ENCODE results near the gene USP19. TPM values are rescaled to one million over a fixed set of nuclear protein-coding genes. Genes with fewer than 3 reads are reported as not detected.

USP19 gene
- total RNA-seq (2022) (44.3 and 51.0 TPM in 2 replicates), Bru-seq, nascent RNA (percentile 59 among the genes with signal in this experiment), BruChase-seq, experiment 1, labeled RNA remaining after a 6-hour chase (percentile 78 among the genes with signal in this experiment), BruChase-seq, experiment 2, labeled RNA remaining after a 2-hour chase (percentile 80 among the genes with signal in this experiment)
- long read RNA-seq, full-length matches to known transcripts, result 2 of 32 reads
- long read RNA-seq, partial matches to known transcripts, result 7 of 32 reads
- long read RNA-seq, other reads (novel, unspliced or antisense), result 23 of 32 reads

GRCh38 chr3:49120438-49121131 lies at the start of gene USP19:
Gene USP19 (minus strand): TSS chr3:49120823. CDS start chr3:49119145, 1,678 bp downstream.
- peak; percentile 91 for DNase-seq
- BruUV-seq (replicated peaks), result no TSS peak
- intact Hi-C loops (cut with micrococcal nuclease; ENCODE audit: unreplicated experiment), result no loop called here
- peaks cover 51% of the 10 kb centered on the region for H3K36me3 Mint-ChIP-seq (ENCODE audit: insufficient read depth, unreplicated experiment)
- peak within 1 kb of the TSS; percentile 39 for H3K27ac Mint-ChIP-seq (ENCODE audit: unreplicated experiment)
- no peak for TF ChIP-seq CTCF (IDR thresholded peaks at IDR 0.05; ENCODE audit: unreplicated experiment)
- CTCF ChIA-PET, result interaction anchor here (0.6 to 0.8 kb wide), 3 partner anchors 13 to 159 kb away, joined by 3 to 4 read pairs (median 3); no protein-coding TSS in a partner anchor
- H3K9me3 Mint-ChIP-seq (ENCODE audit: low read depth, unreplicated experiment), result no peaks in the 10 kb centered on the region
- no peaks in the 10 kb centered on the region for H3K27me3 Mint-ChIP-seq (ENCODE audit: unreplicated experiment)
- H3K4me1 Mint-ChIP-seq (ENCODE audit: low read depth, unreplicated experiment), result peaks cover 7% of the 10 kb centered on the region
- H3K4me3 Mint-ChIP-seq (ENCODE audit: low read depth, unreplicated experiment), result peak within 1 kb of the TSS; percentile 73

GRCh38 chr3:49166752-49167556 lies 46.3 kb upstream of the USP19 start:
- Mint-ChIP-seq H3K4me1 (ENCODE audit: low read depth, unreplicated experiment) (peaks cover 12% of the 10 kb centered on the region), H3K4me3 (ENCODE audit: low read depth, unreplicated experiment) (peak overlapping the region; percentile 83), H3K27me3 (ENCODE audit: unreplicated experiment) (no peaks in the 10 kb centered on the region), H3K9me3 (ENCODE audit: low read depth, unreplicated experiment) (no peaks in the 10 kb centered on the region), H3K27ac (ENCODE audit: unreplicated experiment) (no peak overlapping the region), H3K36me3 (ENCODE audit: insufficient read depth, unreplicated experiment) (peaks cover 37% of the 10 kb centered on the region)
- DNase-seq, result no peak
- TF ChIP-seq CTCF (IDR thresholded peaks at IDR 0.05; ENCODE audit: unreplicated experiment), result no peak
- CTCF ChIA-PET, result no interaction called here
- BruUV-seq (replicated peaks), result no TSS peak
- intact Hi-C loops (cut with micrococcal nuclease; ENCODE audit: unreplicated experiment), result no loop called here

GRCh38 chr3:49165771-49166751 lies 45.4 kb upstream of the USP19 start, which contains the start of gene CCDC71:
Gene CCDC71 (minus strand): TSS chr3:49166331. CDS start chr3:49164208, 2,123 bp downstream.
- Mint-ChIP-seq H3K4me3 (ENCODE audit: low read depth, unreplicated experiment) (peak within 1 kb of the TSS; percentile 83), H3K27ac (ENCODE audit: unreplicated experiment) (peak within 1 kb of the TSS; percentile 85), H3K36me3 (ENCODE audit: insufficient read depth, unreplicated experiment) (peaks cover 32% of the 10 kb centered on the region), H3K4me1 (ENCODE audit: low read depth, unreplicated experiment) (peaks cover 12% of the 10 kb centered on the region), H3K27me3 (ENCODE audit: unreplicated experiment) (no peaks in the 10 kb centered on the region), H3K9me3 (ENCODE audit: low read depth, unreplicated experiment) (no peaks in the 10 kb centered on the region)
- CTCF ChIA-PET, result no interaction called here
- BruUV-seq (replicated peaks), result no TSS peak
- intact Hi-C loops (cut with micrococcal nuclease; ENCODE audit: unreplicated experiment), result no loop called here
- peak; percentile 67 for DNase-seq
- TF ChIP-seq CTCF (IDR thresholded peaks at IDR 0.05; ENCODE audit: unreplicated experiment), result no peak
